Measurements from ENCODE around the gene LITAFD.

The LITAFD gene

DNA sequence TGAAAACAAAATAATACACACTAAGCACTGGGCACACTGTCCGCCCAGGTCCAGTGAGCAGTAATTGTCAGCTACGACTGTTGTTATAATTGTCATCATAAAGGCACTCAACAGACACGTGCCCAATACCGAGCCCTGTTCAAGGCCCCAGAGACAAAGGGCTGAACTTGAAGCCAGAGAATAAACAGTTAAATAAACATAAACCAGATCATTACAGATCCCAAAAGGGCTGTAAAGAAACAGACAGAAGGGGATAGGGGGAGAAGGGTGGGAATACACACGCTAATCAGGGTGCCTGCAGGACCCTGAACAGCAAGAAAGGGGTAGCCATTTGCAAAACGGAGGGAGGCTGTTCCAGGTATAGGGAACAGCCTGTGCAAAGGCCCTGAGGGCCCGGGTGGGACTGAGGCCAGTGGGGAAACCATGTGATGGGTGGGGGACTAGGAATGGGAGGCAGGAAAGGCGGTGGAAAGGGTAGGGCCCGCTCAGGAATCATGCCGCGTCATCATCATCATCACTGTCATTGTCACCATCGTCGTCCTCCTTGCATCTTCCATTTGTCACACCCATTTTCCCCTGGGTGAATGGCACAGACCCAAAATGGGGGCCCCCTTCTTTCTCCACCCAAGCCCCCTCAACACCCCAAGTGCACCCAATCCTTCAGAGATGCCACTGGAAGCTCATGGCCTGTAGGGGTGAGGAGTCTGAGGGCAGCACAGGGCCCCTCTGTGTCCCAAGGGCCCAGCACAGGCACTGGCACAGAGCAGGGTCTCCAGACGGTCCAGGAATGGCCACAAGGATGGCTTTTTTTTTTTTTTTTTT lies 19.6 kb upstream of the LITAFD start:
- no peak for TF ChIP-seq CTCF (IDR thresholded peaks at IDR 0.05; ENCODE audit: insufficient read depth, low read length, missing control alignments)
- no peak for DNase-seq (ENCODE audit: low read depth, low spot score)
- CTCF ChIA-PET, result interaction anchor here (1.3 to 6.5 kb wide), 2 partner anchors 17 to 146 kb away, joined by 3 to 36 read pairs; no protein-coding TSS in a partner anchor
- POLR2A ChIA-PET, result interaction anchor here (1.0 kb wide), 1 partner anchor 13 kb away, joined by 3 read pairs; no protein-coding TSS in a partner anchor
- no peak overlapping the region for H3K4me3 ChIP-seq (ENCODE audit: low read depth, low read length)

DNA sequence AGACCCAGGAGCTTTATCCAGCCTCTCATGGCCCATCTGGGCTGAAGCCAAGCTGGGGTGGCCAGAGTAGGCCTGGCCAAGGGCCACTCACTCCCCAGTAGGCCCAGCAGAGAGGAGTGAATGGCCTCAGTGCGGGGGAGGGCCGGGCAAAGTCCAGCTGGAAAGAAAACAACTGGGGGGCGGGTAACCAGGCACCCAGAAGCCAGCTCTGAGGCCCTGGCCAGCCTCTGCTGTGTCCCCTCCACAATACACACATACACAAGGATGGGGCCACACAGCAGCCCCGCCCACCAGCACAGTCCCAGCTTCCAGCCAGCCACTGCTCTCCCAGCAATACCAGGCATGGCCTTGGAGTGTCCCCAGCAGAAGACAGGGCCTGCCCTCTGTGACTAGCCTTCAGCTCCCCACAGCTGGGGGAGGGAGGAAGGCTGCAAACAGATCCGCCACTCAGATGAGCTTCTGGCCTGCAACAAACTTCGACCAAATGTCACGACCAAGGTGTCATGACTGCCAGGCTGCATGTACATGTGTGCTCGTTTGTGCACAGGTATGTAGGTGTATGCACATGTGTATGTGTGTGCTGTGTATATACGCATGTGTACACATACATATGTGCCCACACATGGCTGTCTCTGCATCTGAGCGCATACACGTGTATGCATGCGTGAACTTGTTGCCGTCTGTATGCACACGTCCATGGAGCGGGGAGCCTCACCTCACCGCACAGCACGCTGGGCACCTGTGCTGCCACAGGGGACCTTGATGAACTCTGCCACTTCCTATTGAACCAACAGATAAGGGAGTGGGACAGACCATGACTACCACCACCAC lies 18.3 kb upstream of the LITAFD start:
- no peak for TF ChIP-seq CTCF (IDR thresholded peaks at IDR 0.05; ENCODE audit: insufficient read depth, low read length, missing control alignments)
- ChIA-PET POLR2A (interaction anchor here (0.6 kb wide), 1 partner anchor 15 kb away, joined by 6 read pairs; no protein-coding TSS in a partner anchor), CTCF (interaction anchor here (0.7 to 6.5 kb wide), 5 partner anchors 8 to 206 kb away, joined by 3 to 36 read pairs (median 3); no protein-coding TSS in a partner anchor)
- DNase-seq (ENCODE audit: low read depth, low spot score), result no peak
- no peak overlapping the region for H3K4me3 ChIP-seq (ENCODE audit: low read depth, low read length)

DNA sequence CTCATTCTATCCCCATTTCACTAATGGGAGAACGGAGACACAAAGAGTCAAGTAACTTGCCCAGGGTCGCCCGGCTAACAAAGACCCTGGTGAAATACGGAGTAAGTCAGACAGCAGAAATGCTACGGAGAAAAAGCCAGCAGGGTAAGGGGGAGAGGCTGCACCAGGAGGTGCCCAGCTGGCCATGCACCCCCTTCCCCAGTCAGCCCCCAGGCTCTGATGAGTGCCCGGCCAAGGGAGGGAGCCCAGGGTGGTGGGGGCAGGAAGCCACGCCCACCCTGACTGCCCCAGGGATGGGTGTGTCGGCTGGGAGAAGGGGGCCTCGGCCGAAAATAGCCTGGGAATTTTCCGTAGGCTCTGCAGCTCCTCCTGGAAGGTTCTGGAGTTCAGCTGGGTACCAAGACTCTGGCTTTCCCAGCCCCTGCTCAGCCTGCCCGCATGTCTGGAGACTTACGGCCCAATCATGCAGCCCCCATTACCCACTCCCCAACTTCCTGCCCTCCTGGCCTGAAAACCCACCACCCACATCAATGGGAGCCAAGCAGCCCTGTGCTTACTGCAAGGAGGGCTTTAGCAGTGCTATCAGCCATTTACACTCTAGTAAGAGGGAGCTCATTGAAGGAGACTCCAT lies 17.6 kb upstream of the LITAFD start:
- POLR2A ChIA-PET, result interaction anchor here (0.6 kb wide), 1 partner anchor 14 kb away, joined by 6 read pairs; no protein-coding TSS in a partner anchor
- TF ChIP-seq CTCF (IDR thresholded peaks at IDR 0.05; ENCODE audit: insufficient read depth, low read length, missing control alignments), result no peak
- H3K4me3 ChIP-seq (ENCODE audit: low read depth, low read length), result no peak overlapping the region
- CTCF ChIA-PET, result interaction anchor here (0.7 to 6.5 kb wide), 5 partner anchors 9 to 207 kb away, joined by 3 to 36 read pairs (median 7); no protein-coding TSS in a partner anchor
- DNase-seq (ENCODE audit: low read depth, low spot score), result no peak

DNA sequence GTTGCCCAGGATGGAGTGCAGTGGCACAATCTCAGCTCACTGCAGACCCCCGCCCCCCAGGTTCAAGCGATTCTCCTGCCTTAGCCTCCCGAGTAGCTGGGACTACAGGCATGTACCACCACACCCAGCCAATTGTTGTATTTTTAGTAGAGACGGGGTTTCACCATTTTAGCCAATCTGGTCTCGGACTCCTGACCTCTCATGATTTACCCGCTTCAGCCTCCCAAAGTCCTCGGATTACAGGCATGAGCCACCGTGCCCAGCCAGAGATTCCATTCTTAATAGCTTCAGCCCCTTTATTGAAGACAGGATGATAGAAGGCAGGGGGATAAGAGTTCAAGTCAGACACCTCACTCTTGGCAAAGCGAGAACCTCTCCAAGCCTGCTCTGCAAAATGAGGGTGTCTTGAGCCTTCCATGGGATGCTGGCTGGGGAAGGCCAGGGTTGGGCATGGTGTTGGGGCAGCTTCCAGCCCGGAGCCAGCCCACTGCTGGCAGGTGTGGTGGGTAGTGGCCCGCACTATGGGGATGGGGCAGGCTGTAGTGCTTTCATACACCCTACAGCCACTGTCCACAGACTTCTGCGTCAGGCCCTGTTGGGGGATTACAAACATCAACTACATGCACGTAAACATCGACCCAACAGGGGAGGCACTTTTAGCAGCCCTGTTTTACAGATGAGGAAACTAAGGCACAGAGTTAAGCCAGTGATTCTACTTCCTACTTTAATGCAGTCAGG lies 16.8 kb upstream of the LITAFD start:
- no peak for TF ChIP-seq CTCF (IDR thresholded peaks at IDR 0.05; ENCODE audit: insufficient read depth, low read length, missing control alignments)
- DNase-seq (ENCODE audit: low read depth, low spot score), result no peak

DNA sequence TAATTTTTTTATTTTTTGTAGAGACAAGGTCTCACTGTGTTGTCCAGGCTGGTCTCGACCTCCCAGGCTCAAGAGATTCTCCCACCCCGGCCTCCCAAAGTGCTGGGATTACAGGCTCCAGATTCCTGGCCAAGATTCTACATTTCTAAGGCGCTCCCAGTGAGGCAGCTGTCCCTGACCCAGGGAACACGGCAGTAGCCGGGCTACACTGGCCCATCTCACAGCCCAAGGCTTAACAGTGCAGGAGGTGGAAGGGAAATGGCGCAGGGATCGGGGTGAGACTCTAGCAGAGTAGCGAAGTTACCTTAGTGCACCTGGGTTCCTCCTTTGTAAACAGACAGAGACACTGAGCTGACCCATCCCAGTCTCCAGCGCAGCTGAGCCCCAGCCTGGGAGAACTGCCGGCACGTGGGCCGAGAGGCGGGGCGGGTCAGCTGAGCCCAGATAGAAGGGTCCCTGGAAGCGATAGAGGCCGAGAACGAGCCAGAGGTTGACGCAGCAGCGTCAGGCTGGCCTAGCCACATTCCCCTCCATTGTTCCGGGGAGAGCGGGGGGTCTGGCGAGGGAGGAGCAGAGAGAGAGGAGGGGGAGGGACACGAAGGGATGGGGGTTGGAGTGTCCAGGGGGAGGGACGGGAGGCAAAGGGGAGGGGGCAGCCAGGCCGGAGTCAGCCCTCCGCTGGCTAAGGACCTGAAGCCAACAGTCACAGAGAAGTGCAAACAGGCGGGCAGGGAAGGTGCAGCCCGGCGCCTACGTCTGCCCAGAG lies 15.8 kb upstream of the LITAFD start:
- ChIA-PET POLR2A (no interaction called here), CTCF (interaction anchor here (0.6 to 6.5 kb wide), 3 partner anchors 8 to 13 kb away, joined by 5 to 36 read pairs (median 7); no protein-coding TSS in a partner anchor)
- H3K4me3 ChIP-seq (ENCODE audit: low read depth, low read length), result peak overlapping the region; percentile 80
- DNase-seq (ENCODE audit: low read depth, low spot score), result no peak
- no peak for TF ChIP-seq CTCF (IDR thresholded peaks at IDR 0.05; ENCODE audit: insufficient read depth, low read length, missing control alignments)

More for the DNA sequence above, 16.8 kb upstream of the LITAFD start:
- POLR2A ChIA-PET, result no interaction called here
- CTCF ChIA-PET, result interaction anchor here (1.2 to 6.5 kb wide), 4 partner anchors 9 to 208 kb away, joined by 3 to 36 read pairs (median 7); no protein-coding TSS in a partner anchor
- no peak overlapping the region for H3K4me3 ChIP-seq (ENCODE audit: low read depth, low read length)
